Thymus (tissue), 11 donors: ENCODE data around the gene PFN3. TPM values are rescaled to one million over a fixed set of nuclear protein-coding genes. Genes with fewer than 3 reads are reported as not detected.
"Not testable (repeated sequence)": the region's sequence is repeated elsewhere in the genome, so short reads cannot be mapped to it uniquely, and the experiment has no call there.

Experiments used
- DNase-seq, 9 donors: peaks; one replicate each; pipeline ENCODE4 v3.0.0-alpha.2; 2013; ENCODE audit warnings: low spot score in 9 of 9, low read depth in 6 of 9, missing footprints in 1 of 9
- H3K27ac ChIP-seq, 2 donors: one replicate each; pipeline ENCODE4 v1.5.1; 2013; ENCODE audit warnings: control low read depth in 1 of 2, low read depth in 1 of 2, low read length in 1 of 2, mild to moderate bottlenecking in 1 of 2, moderate library complexity in 1 of 2
- H3K27me3 ChIP-seq, 2 donors: one replicate each; pipeline ENCODE4 v1.5.1; 2013; ENCODE audit warnings: low read length in 1 of 2; ENCODE audit not compliant: control insufficient read depth in 2 of 2, insufficient read depth in 1 of 2
- H3K36me3 ChIP-seq, 2 donors: one replicate each; pipeline ENCODE4 v1.5.1; 2013; ENCODE audit warnings: low read length in 1 of 2, mild to moderate bottlenecking in 1 of 2, moderate library complexity in 1 of 2; ENCODE audit not compliant: control insufficient read depth in 2 of 2, insufficient read depth in 2 of 2
- H3K4me1 ChIP-seq, 2 donors: one replicate each; pipeline ENCODE4 v1.5.1; 2013; ENCODE audit warnings: low read length in 2 of 2; ENCODE audit not compliant: control insufficient read depth in 2 of 2, insufficient read depth in 2 of 2
- H3K4me3 ChIP-seq, 2 donors: one replicate each; pipeline ENCODE4 v1.5.1; 2013; ENCODE audit warnings: low read length in 2 of 2, control low read depth in 1 of 2, mild to moderate bottlenecking in 1 of 2
- H3K9me3 ChIP-seq, 2 donors: one replicate each; pipeline ENCODE4 v1.5.1; 2013; ENCODE audit warnings: low read length in 1 of 2, mild to moderate bottlenecking in 1 of 2; ENCODE audit not compliant: control insufficient read depth in 2 of 2, insufficient read depth in 1 of 2
- WGBS: extraction: QIAGEN DNeasy Blood & Tissue Kit; methylation state at CpG from one replicate; pipeline ENCODE4 v1.1.7; 2013; 5-methylcytosine and 5-hydroxymethylcytosine counted together
- polyA plus RNA-seq: library from polyadenylated mRNA; stranded (reverse); fragments of 200-250 nt; gene quantifications from one replicate; pipeline ENCODE4 v1.2.3, GENCODE V29; 2013
- total RNA-seq: library from RNA; stranded (reverse); fragments of 120-200 nt; gene quantifications from one replicate; pipeline ENCODE4 v1.2.4, GENCODE V29; 2013
- donor health status: healthy.

PFN3 gene
- total and polyA plus RNA-seq, 2 donors: not detected

- 24% methylated on average over 6 of the region's 6 CpGs for WGBS
- H3K4me3 ChIP-seq: peak overlapping the region; percentile 19 to 53
- peaks cover 3 to 4% of the 10 kb centered on the region in 2 donors for H3K9me3 ChIP-seq
- DNase-seq: peak in 5 of 9 donors; percentile 46 to 75 (median 58)
- peaks cover 18 to 20% of the 10 kb centered on the region in 2 donors for H3K36me3 ChIP-seq
- H3K27ac ChIP-seq: peak overlapping the region; percentile 38 to 77
- H3K27me3 ChIP-seq: no peaks in the 10 kb centered on the region
- peaks cover 57 to 90% of the 10 kb centered on the region in 2 donors for H3K4me1 ChIP-seq
Measured at GRCh38 chr5:177361418-177362291, 38.8 kb downstream of the PFN3 start.

GRCh38 chr5:177360740-177361139 is 39.7 kb downstream of the PFN3 start:
- H3K27me3 ChIP-seq, H3K4me3 ChIP-seq, H3K9me3 ChIP-seq, DNase-seq: not testable (repeated sequence)
- WGBS: 97% methylated on average over 7 of the region's 7 CpGs
- Histone ChIP-seq H3K36me3 (peaks cover 9 to 11% of the 10 kb centered on the region in 2 donors), H3K27ac (peak overlapping the region in 1 of 2 donors; percentile 77), H3K4me1 (peaks cover 66 to 90% of the 10 kb centered on the region in 2 donors)

DNA sequence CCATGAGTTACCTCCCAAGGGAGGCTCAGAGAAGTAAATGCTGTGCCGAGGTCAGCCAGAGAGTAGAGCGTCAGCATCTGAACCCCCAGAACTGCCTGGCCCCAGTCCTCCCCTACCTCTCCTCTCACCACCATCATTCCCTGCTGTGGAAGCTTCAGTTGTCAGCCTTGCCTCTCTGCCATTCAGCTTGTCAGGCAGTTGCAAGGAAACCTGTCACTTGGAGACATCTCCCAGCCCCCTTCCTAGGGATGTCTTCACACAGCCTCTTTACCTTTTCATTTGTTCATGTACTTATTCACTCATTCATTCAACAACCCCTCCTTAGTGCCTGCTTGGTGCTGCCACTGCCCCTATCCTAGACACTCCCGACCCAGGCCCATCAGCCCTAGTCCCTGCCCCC is 40.6 kb downstream of the PFN3 start:
- Histone ChIP-seq H3K4me1 (peaks cover 68 to 94% of the 10 kb centered on the region in 2 donors), H3K36me3 (peaks cover 2 to 9% of the 10 kb centered on the region in 2 donors), H3K9me3 (peaks cover 0 to 9% of the 10 kb centered on the region in 2 donors), H3K27me3 (no peaks in the 10 kb centered on the region), H3K4me3 (peak overlapping the region in 1 of 2 donors; percentile 85), H3K27ac (peak overlapping the region in 1 of 2 donors; percentile 16)
- no peak for DNase-seq
- WGBS: 92% methylated on average over 3 of the region's 3 CpGs

GRCh38 chr5:177359451-177359851 is 41.0 kb downstream of the PFN3 start:
- Histone ChIP-seq H3K4me3 (peak overlapping the region in 1 of 2 donors; percentile 85), H3K9me3 (peaks cover 0 to 13% of the 10 kb centered on the region in 2 donors), H3K4me1 (peaks cover 68 to 95% of the 10 kb centered on the region in 2 donors), H3K27ac (no peak overlapping the region), H3K36me3 (peaks cover 0 to 6% of the 10 kb centered on the region in 2 donors), H3K27me3 (no peaks in the 10 kb centered on the region)
- WGBS: 91% methylated on average over 6 of the region's 6 CpGs
- no peak for DNase-seq

GRCh38 chr5:177358370-177358819 is 42.1 kb downstream of the PFN3 start:
- no peak for DNase-seq
- Histone ChIP-seq H3K9me3 (peaks cover 0 to 13% of the 10 kb centered on the region in 2 donors), H3K4me1 (peaks cover 65 to 84% of the 10 kb centered on the region in 2 donors), H3K27ac (peak overlapping the region; percentile 71 to 87), H3K27me3 (no peaks in the 10 kb centered on the region), H3K36me3 (peaks cover 0 to 6% of the 10 kb centered on the region in 2 donors), H3K4me3 (peak overlapping the region; percentile 81 to 85)
- WGBS: 7% methylated on average over 5 of the region's 5 CpGs

DNA sequence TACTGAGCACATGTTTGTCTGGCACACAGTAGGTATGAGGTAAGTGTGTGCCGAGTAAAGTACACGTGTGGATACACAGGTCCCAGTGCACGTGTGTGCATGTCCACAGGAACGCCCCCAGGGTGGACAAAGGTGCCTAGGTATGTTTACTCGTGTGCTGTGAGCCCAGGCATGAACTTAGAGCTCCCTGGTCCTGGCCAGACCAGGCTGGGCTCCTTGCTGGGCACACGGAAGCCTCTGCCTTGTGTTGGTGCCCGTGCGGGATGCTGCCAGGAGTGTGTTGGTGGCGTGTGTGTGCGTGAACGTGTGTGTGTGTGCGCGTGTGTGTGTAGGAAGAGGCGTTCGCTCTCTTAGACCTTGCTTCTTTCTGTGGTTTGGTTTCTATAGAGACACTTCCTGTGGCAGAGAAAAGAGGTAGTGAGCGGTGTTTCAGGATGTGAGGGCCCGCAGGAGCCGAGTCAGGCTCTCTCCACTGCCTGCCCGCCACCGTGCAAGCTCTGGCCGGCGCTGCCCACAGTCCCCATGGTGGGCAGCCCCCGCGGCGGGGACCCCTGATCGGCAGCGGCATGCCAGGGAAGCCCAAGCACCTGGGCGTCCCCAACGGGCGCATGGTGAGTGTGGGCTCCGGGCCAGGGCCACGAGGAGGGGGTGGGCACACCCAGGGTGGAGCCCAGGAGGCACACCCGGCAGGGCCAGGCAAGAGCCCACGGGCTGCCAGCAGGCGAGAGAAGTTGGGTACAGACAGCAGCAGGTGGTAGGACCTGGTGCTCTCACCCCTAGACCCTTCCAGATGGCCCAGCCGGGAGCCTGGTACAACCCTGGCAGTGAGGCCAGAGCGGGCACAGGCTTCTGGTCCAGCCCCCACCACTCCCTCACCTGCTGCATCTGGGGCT is 42.8 kb downstream of the PFN3 start, which contains the start of gene RGS14:
Gene RGS14, plus strand, starts transcription at position 466 of the 893 bp plus-strand sequence. Its CDS starts 101 bp downstream, at position 567.
- peaks cover 0 to 6% of the 10 kb centered on the region in 2 donors for H3K36me3 ChIP-seq
- H3K4me1 ChIP-seq: peaks cover 60 to 78% of the 10 kb centered on the region in 2 donors
- peak; percentile 65 to 93 (median 81) for DNase-seq
- 3% methylated on average over 37 of the region's 37 CpGs for WGBS
- peak within 1 kb of the TSS; percentile 81 to 85 for H3K4me3 ChIP-seq
- H3K27me3 ChIP-seq: no peaks in the 10 kb centered on the region
- H3K27ac ChIP-seq: peak within 1 kb of the TSS; percentile 87 to 91
- peaks cover 0 to 13% of the 10 kb centered on the region in 2 donors for H3K9me3 ChIP-seq

GRCh38 chr5:177357146-177357458 is 43.4 kb downstream of the PFN3 start:
- peak overlapping the region; percentile 87 to 91 for H3K27ac ChIP-seq
- H3K27me3 ChIP-seq: no peaks in the 10 kb centered on the region
- H3K4me1 ChIP-seq: peaks cover 56 to 74% of the 10 kb centered on the region in 2 donors
- WGBS: 49% methylated on average over 5 of the region's 5 CpGs
- DNase-seq: no peak
- H3K36me3 ChIP-seq: peaks cover 0 to 6% of the 10 kb centered on the region in 2 donors
- peak overlapping the region in 1 of 2 donors; percentile 85 for H3K4me3 ChIP-seq
- H3K9me3 ChIP-seq: peaks cover 0 to 14% of the 10 kb centered on the region in 2 donors

DNA sequence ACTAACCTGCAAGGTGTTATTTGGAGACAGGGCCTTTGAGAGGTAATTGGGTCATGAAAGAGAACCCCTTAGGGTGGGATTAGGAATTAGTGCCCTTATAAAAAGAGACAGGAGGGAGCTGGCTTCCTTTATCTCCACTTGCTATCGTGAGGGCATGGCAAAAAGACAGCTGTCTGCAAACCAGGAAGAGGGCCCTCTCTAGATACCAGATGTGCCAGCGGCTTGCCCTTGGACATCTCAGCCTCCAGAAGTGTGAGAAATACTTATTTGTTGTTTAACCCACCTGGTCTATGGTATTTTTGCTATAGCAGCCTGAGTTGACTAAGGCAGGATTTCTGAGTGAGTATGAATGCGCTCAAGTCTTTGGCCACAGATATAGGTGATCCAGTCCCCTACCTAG is 43.7 kb downstream of the PFN3 start:
- Histone ChIP-seq H3K4me3 (no peak overlapping the region), H3K27ac (peak overlapping the region; percentile 87 to 91), H3K4me1 (peaks cover 54 to 74% of the 10 kb centered on the region in 2 donors), H3K27me3 (no peaks in the 10 kb centered on the region), H3K9me3 (peaks cover 0 to 16% of the 10 kb centered on the region in 2 donors), H3K36me3 (peaks cover 0 to 6% of the 10 kb centered on the region in 2 donors)
- DNase-seq: peak in 1 of 9 donors; percentile 53
- WGBS: 33% methylated on average over 3 of the region's 3 CpGs
